GM12891 (cell line): ENCODE measurements around the gene SPEN.
A peak's percentile ranks its signal among the peaks of the same experiment; 100 is the strongest.
"Not testable (repeated sequence)": the region's sequence is repeated elsewhere in the genome, so short reads cannot be mapped to it uniquely, and the experiment has no call there.

Source experiments
- DNase-seq: peaks from one replicate; pipeline ENCODE4 v3.0.0; 2011; ENCODE audit warnings: low spot score; ENCODE audit not compliant: insufficient read length
- FAIRE-seq: peaks from 2 replicates; lab custom pipeline; 2011; peaks lifted over from hg19 to GRCh38; lab: Jason Lieb, UNC
- PAX5 ChIP-seq: IDR thresholded peaks from 2 replicates; pipeline ENCODE4 v1.6.1; 2011; ENCODE audit warnings: low read length, moderate library complexity, mild to moderate bottlenecking; ENCODE audit not compliant: insufficient read depth, severe bottlenecking
- POLR2A ChIP-seq: IDR thresholded peaks from 2 replicates; pipeline ENCODE4 v1.6.1; 2011; ENCODE audit warnings: low read depth, low read length, control low read depth
- POLR2AphosphoS5 ChIP-seq: IDR thresholded peaks from 2 replicates; pipeline ENCODE4 v1.6.1; 2011; ENCODE audit warnings: low read depth, low read length, control low read depth
- POU2F2 ChIP-seq: IDR thresholded peaks from 2 replicates; pipeline ENCODE4 v1.6.1; 2011; ENCODE audit warnings: low read depth, mild to moderate bottlenecking, control low read depth, low read length, moderate library complexity
- SPI1 ChIP-seq: IDR thresholded peaks from 2 replicates; pipeline ENCODE4 v1.6.1; 2011; ENCODE audit warnings: low read depth, low read length, control low read depth
- TAF1 ChIP-seq: IDR thresholded peaks from 2 replicates; pipeline ENCODE4 v1.6.1; 2011; ENCODE audit warnings: low read depth, low read length, control low read depth

SPEN gene

GRCh38 chr1:15843826-15844572 lies 3.5 kb upstream of the SPEN start:
- DNase-seq: no peak
- no peak for TF ChIP-seq POLR2A
- peak; percentile 51 for TF ChIP-seq PAX5
- no peak for FAIRE-seq

GRCh38 chr1:15846056-15846455 lies 1.5 kb upstream of the SPEN start:
- FAIRE-seq, DNase-seq: not testable (repeated sequence)

GRCh38 chr1:15847893-15848142 lies 311 bp downstream of the SPEN start:
- TF ChIP-seq POLR2AphosphoS5: no peak
- no peak for TF ChIP-seq POLR2A
- no peak for TF ChIP-seq POU2F2
- no peak for TF ChIP-seq PAX5
- no peak for TF ChIP-seq TAF1
- no peak for TF ChIP-seq SPI1
- no peak for DNase-seq
- no peak for FAIRE-seq

GRCh38 chr1:15848143-15848928 lies 829 bp downstream of the SPEN start:
- FAIRE-seq (peak; percentile 28), DNase-seq (no peak)
- TF ChIP-seq PAX5: no peak

- TF ChIP-seq POLR2A (peak; percentile 56), PAX5 (no peak), POU2F2 (0 out of 2 replicates have a peak, but pooled peaks have one; percentile 32), TAF1 (peak; percentile 39), POLR2AphosphoS5 (0 out of 2 replicates have a peak, but pooled peaks have one; percentile 32), SPI1 (no peak)
- DNase-seq: no peak
- peak; percentile 85 for FAIRE-seq
These were observed 1.6 kb downstream of the SPEN start for GRCh38 chr1:15848929-15849774.

- no peak for DNase-seq
- TF ChIP-seq POU2F2: peak; percentile 15; the same call in 1 of the 2 replicates
- peak; percentile 40; the same call in 1 of the 2 replicates for TF ChIP-seq SPI1
- TF ChIP-seq POLR2AphosphoS5: no peak
- FAIRE-seq: no peak
These were observed 2.3 kb downstream of the SPEN start for GRCh38 chr1:15849775-15850324.

GRCh38 chr1:15850471-15851001 lies 3.0 kb downstream of the SPEN start:
- DNase-seq: no peak
- TF ChIP-seq POLR2A (no peak), PAX5 (no peak), POU2F2 (no peak), TAF1 (no peak), SPI1 (no peak), POLR2AphosphoS5 (no peak)

GRCh38 chr1:15851210-15852035 lies 3.9 kb downstream of the SPEN start:
- FAIRE-seq: no peak
- TF ChIP-seq POLR2A (no peak), PAX5 (no peak), POU2F2 (no peak), TAF1 (no peak), SPI1 (no peak), POLR2AphosphoS5 (no peak)

More at GRCh38 chr1:15850471-15851001, 3.0 kb downstream of the SPEN start:
- FAIRE-seq: no peak

GRCh38 chr1:15852036-15852827 lies 4.7 kb downstream of the SPEN start:
- DNase-seq (no peak), FAIRE-seq (no peak)
- TF ChIP-seq SPI1: peak; percentile 50
- no peak for TF ChIP-seq POLR2AphosphoS5
- TF ChIP-seq POLR2A: no peak
- no peak for TF ChIP-seq TAF1
- TF ChIP-seq POU2F2: peak; percentile 91; the same call in 1 of the 2 replicates
- no peak for TF ChIP-seq PAX5

More at GRCh38 chr1:15851210-15852035, 3.9 kb downstream of the SPEN start:
- DNase-seq: no peak
